Fibroblast of lung (primary cell): ENCODE results near the gene ZNF516. TPM values are rescaled to one million over a fixed set of nuclear protein-coding genes. Genes with fewer than 3 reads are reported as not detected.

Experiments used
- DNase-seq, 2 donors: peaks; one replicate each; pipeline versions ENCODE4 v3.0.0 to v3.0.0-alpha.2; 2010; ENCODE audit warnings: low read depth in 2 of 2
- H2AFZ ChIP-seq: 2 replicates; pipeline ENCODE4 v1.5.1; 2012; ENCODE audit warnings: low read length, control low read depth, inconsistent platforms
- H3K27ac ChIP-seq: 2 replicates; pipeline ENCODE4 v1.5.1; 2011; ENCODE audit warnings: low read length, control low read depth; ENCODE audit not compliant: insufficient read depth
- H3K27me3 ChIP-seq: 2 replicates; pipeline ENCODE4 v1.5.1; 2011; ENCODE audit warnings: mild to moderate bottlenecking, low read length; ENCODE audit not compliant: control insufficient read depth, insufficient read depth
- H3K36me3 ChIP-seq: 2 replicates; pipeline ENCODE4 v1.5.1; 2011; ENCODE audit warnings: low read length; ENCODE audit not compliant: control insufficient read depth, insufficient read depth
- H3K4me1 ChIP-seq: 2 replicates; pipeline ENCODE4 v1.5.1; 2011; ENCODE audit warnings: low read length; ENCODE audit not compliant: control insufficient read depth, insufficient read depth; ENCODE audit errors: extremely low read depth
- H3K4me2 ChIP-seq: 2 replicates; pipeline ENCODE4 v1.5.1; 2011; ENCODE audit warnings: low read length, control low read depth; ENCODE audit not compliant: insufficient read depth; ENCODE audit errors: extremely low read depth
- H3K4me3 ChIP-seq, 4 experiments: fragments of 200-600 bp in 1 of 4; sonication (generic) in 1 of 4; replicated peaks in 1 of 4; 2 replicates each; pipeline ENCODE4 v1.5.1; 2011 to 2016; ENCODE audit warnings: low read length in 4 of 4, low read depth in 3 of 4, mild to moderate bottlenecking in 3 of 4, control low read depth in 2 of 4, inconsistent platforms in 1 of 4, mixed read lengths in 1 of 4; ENCODE audit not compliant: insufficient read depth in 1 of 4; ENCODE audit errors: control extremely low read depth in 1 of 4
- H3K79me2 ChIP-seq: 2 replicates; pipeline ENCODE4 v1.5.1; 2012; ENCODE audit warnings: mild to moderate bottlenecking, low read length, inconsistent platforms; ENCODE audit not compliant: control insufficient read depth, insufficient read depth
- H3K9ac ChIP-seq: 2 replicates; pipeline ENCODE4 v1.5.1; 2011; ENCODE audit warnings: mild to moderate bottlenecking, low read length, control low read depth; ENCODE audit not compliant: insufficient read depth
- H3K9me3 ChIP-seq: 2 replicates; pipeline ENCODE4 v1.5.1; 2012; ENCODE audit warnings: low read depth, low read length; ENCODE audit not compliant: control insufficient read depth, insufficient read depth
- H4K20me1 ChIP-seq: 2 replicates; pipeline ENCODE4 v1.5.1; 2011; ENCODE audit warnings: low read length; ENCODE audit not compliant: control insufficient read depth, insufficient read depth; ENCODE audit errors: extremely low read depth
- EZH2 ChIP-seq: IDR thresholded peaks from 2 replicates; pipeline ENCODE4 v1.5.1; 2012; ENCODE audit warnings: low read length, control low read depth, mild to moderate bottlenecking; ENCODE audit errors: missing control alignments
- polyA plus RNA-seq, 2 donors: library from polyadenylated mRNA; depleted of rRNA in 1 of 2; stranded (reverse) in 1 of 2; unstranded in 1 of 2; fragments of >200 nt; gene quantifications; 2 replicates each; pipeline ENCODE4 v1.2.1, GENCODE V29; 2011 to 2012; ENCODE audit warnings: missing spikeins in 1 of 2
- total RNA-seq: library from RNA; depleted of rRNA; stranded (reverse); fragments of >200 nt; gene quantifications from 2 replicates; pipeline ENCODE4 v1.2.1, GENCODE V29; 2014
- TF ChIP-seq, protein P1 (sequence below), 2 donors: IDR thresholded peaks in 1 of 2; conservative IDR thresholded peaks in 1 of 2; 1 replicate in 1 of 2; 2 replicates in 1 of 2; pipeline ENCODE4 v1.5.1; 2011 to 2012; ENCODE audit warnings: low read length in 2 of 2, control low read depth in 1 of 2, inconsistent platforms in 1 of 2, low read depth in 1 of 2, mild to moderate bottlenecking in 1 of 2

The ZNF516 gene
- total and polyA plus RNA-seq, 2 donors (not counting 1 experiment from before 2014, with no cell fraction given) = 7.9 to 32.7 TPM

DNA sequence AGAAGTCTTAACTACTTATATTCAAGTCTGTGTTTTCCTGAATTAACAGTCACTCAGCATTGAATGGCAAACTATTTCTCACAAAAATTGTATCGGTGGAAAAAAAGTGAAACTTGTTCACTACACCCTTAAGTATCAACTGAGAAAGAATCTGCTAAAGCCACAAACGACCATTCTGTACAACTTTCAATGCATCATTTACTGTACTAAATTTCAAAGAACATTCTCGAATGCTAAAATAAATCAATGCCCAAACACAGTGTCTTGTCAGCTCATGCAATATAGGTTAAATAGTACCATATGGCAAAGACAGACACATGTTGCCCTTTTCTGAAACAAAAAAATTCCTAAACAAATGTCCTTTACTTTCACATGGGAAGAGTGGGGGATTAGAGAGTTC, 9.0 kb downstream of the ZNF516 start:
- peak overlapping the region; percentile 54 for H3K4me2 ChIP-seq
- no peaks in the 10 kb centered on the region for H4K20me1 ChIP-seq
- no peak overlapping the region for H2AFZ ChIP-seq
- no peak overlapping the region for H3K27ac ChIP-seq
- DNase-seq = no peak
- H3K4me3 ChIP-seq = peak overlapping the region in 1 of 4 experiments; percentile 20
- H3K79me2 ChIP-seq = peaks cover 83% of the 10 kb centered on the region
- no peaks in the 10 kb centered on the region for H3K36me3 ChIP-seq
- TF ChIP-seq, protein P1, sequence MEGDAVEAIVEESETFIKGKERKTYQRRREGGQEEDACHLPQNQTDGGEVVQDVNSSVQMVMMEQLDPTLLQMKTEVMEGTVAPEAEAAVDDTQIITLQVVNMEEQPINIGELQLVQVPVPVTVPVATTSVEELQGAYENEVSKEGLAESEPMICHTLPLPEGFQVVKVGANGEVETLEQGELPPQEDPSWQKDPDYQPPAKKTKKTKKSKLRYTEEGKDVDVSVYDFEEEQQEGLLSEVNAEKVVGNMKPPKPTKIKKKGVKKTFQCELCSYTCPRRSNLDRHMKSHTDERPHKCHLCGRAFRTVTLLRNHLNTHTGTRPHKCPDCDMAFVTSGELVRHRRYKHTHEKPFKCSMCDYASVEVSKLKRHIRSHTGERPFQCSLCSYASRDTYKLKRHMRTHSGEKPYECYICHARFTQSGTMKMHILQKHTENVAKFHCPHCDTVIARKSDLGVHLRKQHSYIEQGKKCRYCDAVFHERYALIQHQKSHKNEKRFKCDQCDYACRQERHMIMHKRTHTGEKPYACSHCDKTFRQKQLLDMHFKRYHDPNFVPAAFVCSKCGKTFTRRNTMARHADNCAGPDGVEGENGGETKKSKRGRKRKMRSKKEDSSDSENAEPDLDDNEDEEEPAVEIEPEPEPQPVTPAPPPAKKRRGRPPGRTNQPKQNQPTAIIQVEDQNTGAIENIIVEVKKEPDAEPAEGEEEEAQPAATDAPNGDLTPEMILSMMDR (conservative IDR thresholded peaks at IDR 0.05 in 1 of 2, IDR thresholded peaks at IDR 0.05 in 1 of 2; ENCODE audit: low read depth in 1 of 2, low read length in 2 of 2) = no peak
- TF ChIP-seq EZH2 = no peak
- H3K27me3 ChIP-seq = no peaks in the 10 kb centered on the region
- no peaks in the 10 kb centered on the region for H3K9me3 ChIP-seq
- peaks cover 11% of the 10 kb centered on the region for H3K4me1 ChIP-seq
- H3K9ac ChIP-seq = no peak overlapping the region

DNA sequence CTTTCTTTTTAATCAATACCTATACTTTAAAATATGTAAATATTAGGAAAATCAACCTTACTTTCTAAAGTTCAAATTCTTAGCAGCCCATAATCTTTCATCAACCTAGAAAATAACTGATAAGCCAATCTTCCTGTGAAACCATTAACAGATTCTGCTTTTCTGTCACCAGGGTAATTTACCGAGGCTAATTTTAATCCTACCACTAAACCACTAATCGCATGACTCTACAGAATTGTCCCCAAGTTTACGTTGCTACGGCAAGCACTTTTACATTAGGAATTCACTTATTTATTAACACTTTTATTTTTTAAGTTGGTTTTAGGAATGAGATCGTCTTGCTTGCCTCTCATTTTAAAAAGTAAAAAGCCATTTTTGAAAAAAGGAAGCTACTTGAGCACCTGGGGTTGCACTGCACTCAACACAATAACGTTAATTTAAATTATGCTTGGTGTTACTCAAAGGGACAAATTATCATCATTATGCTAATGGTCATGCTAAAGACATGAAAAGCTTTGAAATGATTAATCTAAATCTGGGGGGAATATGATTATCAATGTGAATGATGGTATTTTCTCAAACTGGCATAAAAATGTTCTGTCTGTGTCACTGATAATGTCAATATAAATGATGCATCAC, 10.2 kb downstream of the ZNF516 start:
- no peak for DNase-seq
- Histone ChIP-seq H3K79me2 (peaks cover 76% of the 10 kb centered on the region), H4K20me1 (no peaks in the 10 kb centered on the region)

DNA sequence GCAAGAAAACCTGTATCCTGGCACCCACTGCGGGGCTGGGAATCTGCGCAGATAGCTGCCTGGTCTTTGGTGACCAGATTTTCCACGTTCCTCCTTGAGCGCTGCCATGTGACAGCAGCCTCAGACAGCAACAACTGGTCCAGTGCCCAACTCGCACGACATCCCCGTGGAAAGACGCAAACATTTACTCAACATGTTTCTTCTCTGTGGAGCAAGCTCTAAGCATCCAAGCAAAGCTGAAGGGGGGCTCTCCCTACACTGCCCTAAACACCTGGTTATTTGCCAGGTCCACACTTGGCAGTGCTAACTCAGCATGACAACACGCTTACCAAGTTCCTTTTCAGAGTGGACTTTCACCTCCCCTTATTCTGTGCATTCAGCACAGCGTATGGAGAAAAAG, 11.3 kb downstream of the ZNF516 start:
- no peak for DNase-seq
- no peak overlapping the region for H3K9ac ChIP-seq
- H3K36me3 ChIP-seq = no peaks in the 10 kb centered on the region
- no peak overlapping the region for H3K27ac ChIP-seq
- H3K4me3 ChIP-seq = no peak overlapping the region
- H3K79me2 ChIP-seq = peaks cover 73% of the 10 kb centered on the region
- peaks cover 11% of the 10 kb centered on the region for H3K4me1 ChIP-seq
- TF ChIP-seq EZH2 = no peak
- TF ChIP-seq, protein P1 (conservative IDR thresholded peaks at IDR 0.05 in 1 of 2, IDR thresholded peaks at IDR 0.05 in 1 of 2; ENCODE audit: low read depth in 1 of 2, low read length in 2 of 2) = no peak
- no peaks in the 10 kb centered on the region for H4K20me1 ChIP-seq
- H3K4me2 ChIP-seq = no peak overlapping the region
- no peaks in the 10 kb centered on the region for H3K9me3 ChIP-seq
- H3K27me3 ChIP-seq = no peaks in the 10 kb centered on the region
- H2AFZ ChIP-seq = no peak overlapping the region

More for the DNA sequence above, 10.2 kb downstream of the ZNF516 start:
- Histone ChIP-seq H3K9ac (no peak overlapping the region), H3K4me1 (peaks cover 11% of the 10 kb centered on the region), H3K36me3 (no peaks in the 10 kb centered on the region), H3K9me3 (no peaks in the 10 kb centered on the region), H3K27me3 (no peaks in the 10 kb centered on the region), H3K27ac (no peak overlapping the region), H3K4me2 (no peak overlapping the region), H2AFZ (no peak overlapping the region), H3K4me3 (no peak overlapping the region)
- TF ChIP-seq, protein P1 (conservative IDR thresholded peaks at IDR 0.05 in 1 of 2, IDR thresholded peaks at IDR 0.05 in 1 of 2; ENCODE audit: low read depth in 1 of 2, low read length in 2 of 2) = no peak
- no peak for TF ChIP-seq EZH2
